Fibroblast of pulmonary artery (primary cell): ENCODE results near the gene LGSN.
A peak's percentile ranks its signal among the peaks of the same experiment; 100 is the strongest.

ENCODE experiments used
- DNase-seq: peaks from one replicate; pipeline ENCODE4 v3.0.0-alpha.2; 2010; ENCODE audit warnings: low read depth
- H3K4me3 ChIP-seq: replicated peaks from 2 replicates; pipeline ENCODE4 v1.5.1; 2011; ENCODE audit warnings: low read depth, mild to moderate bottlenecking, control low read depth, low read length, moderate library complexity
- CTCF ChIP-seq: IDR thresholded peaks from 2 replicates; pipeline ENCODE4 v1.5.1; 2011; ENCODE audit warnings: mild to moderate bottlenecking, control low read depth, low read length, inconsistent platforms; ENCODE audit errors: missing control alignments

Gene LGSN

GRCh38 chr6:63322981-63323380 lies 3.2 kb upstream of the LGSN start:
- no peak for TF ChIP-seq CTCF
- DNase-seq = no peak
- H3K4me3 ChIP-seq = no peak overlapping the region

GRCh38 chr6:63321821-63322220 lies 2.0 kb upstream of the LGSN start:
- TF ChIP-seq CTCF = no peak
- DNase-seq = no peak
- H3K4me3 ChIP-seq = no peak overlapping the region

GRCh38 chr6:63317641-63318040 lies 2.1 kb downstream of the LGSN start:
- no peak for TF ChIP-seq CTCF
- no peak for DNase-seq
- H3K4me3 ChIP-seq = no peak overlapping the region

GRCh38 chr6:63316113-63316512 lies 3.7 kb downstream of the LGSN start:
- DNase-seq = no peak
- no peak overlapping the region for H3K4me3 ChIP-seq
- TF ChIP-seq CTCF = no peak

- TF ChIP-seq CTCF = no peak
- no peak overlapping the region for H3K4me3 ChIP-seq
- no peak for DNase-seq
Measured at GRCh38 chr6:63313111-63313510, 6.7 kb downstream of the LGSN start.

- no peak overlapping the region for H3K4me3 ChIP-seq
- TF ChIP-seq CTCF = peak; percentile 65
- peak; percentile 70 for DNase-seq
Measured at GRCh38 chr6:63307581-63308246, 12.1 kb downstream of the LGSN start.

- no peak for DNase-seq
- no peak overlapping the region for H3K4me3 ChIP-seq
- TF ChIP-seq CTCF = no peak
Measured at GRCh38 chr6:63306420-63306819, 13.4 kb downstream of the LGSN start.
